Stomach smooth muscle (tissue), 2 donors: ENCODE results near the gene MISP3.

Source experiments
- H3K27ac ChIP-seq: one replicate; pipeline ENCODE4 v1.7.0; 2013; ENCODE audit warnings: mild to moderate bottlenecking, low read length, inconsistent platforms
- H3K27me3 ChIP-seq, 2 donors: one replicate each; pipeline ENCODE4 v1.7.0; 2013; ENCODE audit warnings: low read length in 2 of 2; ENCODE audit not compliant: insufficient read depth in 2 of 2, control insufficient read depth in 1 of 2
- H3K36me3 ChIP-seq, 2 donors: one replicate each; pipeline ENCODE4 v1.7.0; 2013; ENCODE audit warnings: low read length in 2 of 2; ENCODE audit not compliant: control insufficient read depth in 2 of 2, insufficient read depth in 2 of 2
- H3K4me1 ChIP-seq: one replicate; pipeline ENCODE4 v1.7.0; 2013; ENCODE audit warnings: low read length; ENCODE audit not compliant: control insufficient read depth, insufficient read depth
- H3K4me3 ChIP-seq, 2 donors: one replicate each; pipeline ENCODE4 v1.7.0; 2013; ENCODE audit warnings: low read length in 2 of 2
- H3K9ac ChIP-seq, 2 donors: one replicate each; pipeline ENCODE4 v1.7.0; 2013; ENCODE audit warnings: low read length in 2 of 2, mild to moderate bottlenecking in 1 of 2
- H3K9me3 ChIP-seq, 2 donors: one replicate each; pipeline ENCODE4 v1.7.0; 2013; ENCODE audit warnings: low read length in 2 of 2; ENCODE audit not compliant: control insufficient read depth in 2 of 2
- donor health status: healthy.
- donor health status: Pancreatic carcinoma.

Gene MISP3

DNA sequence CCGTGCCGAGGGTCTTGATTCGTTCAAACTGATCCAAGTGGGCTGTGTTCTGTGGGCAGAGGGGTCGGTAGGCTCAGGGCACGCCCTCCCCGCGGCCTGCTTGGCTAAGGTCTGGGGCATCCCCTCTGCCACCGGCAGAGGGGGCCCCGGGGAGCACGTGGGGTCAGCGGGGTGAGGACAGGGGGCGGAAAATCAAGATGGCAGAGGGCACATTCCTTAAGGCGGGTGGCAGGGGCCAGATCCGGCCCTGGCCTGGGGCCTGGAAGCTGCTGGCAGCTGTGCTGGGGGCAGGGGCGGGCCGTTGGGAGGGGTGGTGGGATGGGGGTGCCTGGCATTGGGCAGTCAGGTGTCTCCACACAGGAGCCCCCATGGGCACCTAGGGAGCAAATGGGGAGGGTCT, 34.3 kb downstream of the MISP3 start:
- H3K36me3 ChIP-seq: peaks cover 19 to 21% of the 10 kb centered on the region in 2 donors
- H3K9me3 ChIP-seq: no peaks in the 10 kb centered on the region
- H3K27ac ChIP-seq: no peak overlapping the region
- no peak overlapping the region for H3K4me3 ChIP-seq
- H3K9ac ChIP-seq: no peak overlapping the region
- peaks cover 17% of the 10 kb centered on the region for H3K4me1 ChIP-seq
- no peaks in the 10 kb centered on the region for H3K27me3 ChIP-seq

- Histone ChIP-seq H3K27me3 (no peaks in the 10 kb centered on the region), H3K27ac (peak overlapping the region; percentile 86), H3K9ac (peak overlapping the region; percentile 57 to 62), H3K4me1 (peaks cover 27% of the 10 kb centered on the region), H3K4me3 (no peak overlapping the region), H3K36me3 (peaks cover 10 to 12% of the 10 kb centered on the region in 2 donors), H3K9me3 (no peaks in the 10 kb centered on the region)
These were observed 35.2 kb downstream of the MISP3 start for GRCh38 chr19:14107581-14108461.

- no peaks in the 10 kb centered on the region for H3K9me3 ChIP-seq
- H3K9ac ChIP-seq: no peak overlapping the region
- H3K27me3 ChIP-seq: no peaks in the 10 kb centered on the region
- H3K27ac ChIP-seq: no peak overlapping the region
- H3K4me3 ChIP-seq: no peak overlapping the region
- H3K36me3 ChIP-seq: peaks cover 2 to 3% of the 10 kb centered on the region in 2 donors
- H3K4me1 ChIP-seq: peaks cover 54% of the 10 kb centered on the region
These were observed 38.1 kb downstream of the MISP3 start for GRCh38 chr19:14110650-14111049.

DNA sequence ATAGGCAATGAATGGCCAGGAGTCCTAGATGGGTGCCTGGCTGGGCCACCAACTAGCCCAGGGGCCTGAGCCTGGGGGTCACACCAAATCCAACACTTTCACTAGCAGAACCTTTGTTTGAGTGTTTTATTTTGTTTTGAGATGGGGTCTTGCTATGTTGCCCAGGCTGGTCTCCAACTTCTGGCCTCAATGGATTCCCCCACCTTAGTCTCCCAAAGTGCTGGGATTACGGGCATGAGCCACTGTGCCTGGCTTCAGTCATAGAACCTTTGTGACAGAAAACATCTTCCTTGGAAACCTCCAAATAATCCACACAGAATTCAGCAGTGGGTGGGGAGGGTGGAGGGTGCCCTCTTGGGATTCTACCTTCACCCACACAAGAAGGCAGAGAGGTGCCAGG, 38.9 kb downstream of the MISP3 start:
- Histone ChIP-seq H3K27ac (no peak overlapping the region), H3K4me1 (peaks cover 62% of the 10 kb centered on the region), H3K4me3 (no peak overlapping the region), H3K9me3 (no peaks in the 10 kb centered on the region), H3K36me3 (no peaks in the 10 kb centered on the region), H3K9ac (peak overlapping the region in 1 of 2 donors; percentile 2), H3K27me3 (no peaks in the 10 kb centered on the region)

DNA sequence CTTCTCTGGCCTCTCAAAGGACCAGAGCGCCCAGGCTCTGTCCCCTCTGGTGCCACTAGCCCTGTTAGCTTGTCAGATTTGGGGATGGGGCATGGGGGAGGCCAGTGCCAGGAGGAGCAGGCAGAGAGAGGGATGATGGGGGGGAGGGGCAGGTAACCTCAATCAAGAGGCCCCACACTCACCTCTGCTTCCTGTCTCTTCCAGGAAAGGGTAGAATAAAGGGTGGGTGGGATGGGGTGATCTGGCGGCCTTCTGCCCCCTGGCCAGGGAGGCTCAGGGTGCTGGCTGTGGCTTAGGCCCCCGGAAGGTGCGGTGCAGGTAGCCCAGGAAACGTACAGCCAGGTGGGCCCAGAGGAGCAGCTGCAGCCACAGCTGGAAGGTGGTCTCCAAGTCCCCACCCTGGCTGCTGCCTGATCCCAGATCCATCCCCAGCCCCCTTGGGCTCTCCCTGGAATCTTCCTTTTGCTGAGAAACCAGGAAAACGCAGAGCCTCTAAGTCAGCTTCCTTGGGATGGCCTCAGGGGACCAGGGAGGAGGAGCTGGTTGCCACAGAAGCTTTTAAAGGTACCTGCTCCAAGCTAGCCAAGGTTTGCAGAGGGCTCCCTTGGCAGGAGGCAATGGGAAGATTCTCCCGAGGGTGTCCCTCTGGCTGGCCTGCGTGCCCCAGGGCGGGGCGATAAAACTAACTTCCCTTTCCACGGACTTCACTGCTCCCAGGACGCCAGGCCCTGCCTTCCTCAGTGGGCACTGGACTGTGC, 39.6 kb downstream of the MISP3 start:
- peak overlapping the region; percentile 8 to 58 for H3K9ac ChIP-seq
- H3K27ac ChIP-seq: peak overlapping the region; percentile 67
- no peaks in the 10 kb centered on the region for H3K9me3 ChIP-seq
- H3K4me3 ChIP-seq: peak overlapping the region; percentile 47 to 60
- H3K4me1 ChIP-seq: peaks cover 66% of the 10 kb centered on the region
- H3K36me3 ChIP-seq: no peaks in the 10 kb centered on the region
- H3K27me3 ChIP-seq: no peaks in the 10 kb centered on the region

GRCh38 chr19:14112809-14113385, 40.3 kb downstream of the MISP3 start:
- Histone ChIP-seq H3K4me1 (peaks cover 59% of the 10 kb centered on the region), H3K9me3 (no peaks in the 10 kb centered on the region), H3K27me3 (no peaks in the 10 kb centered on the region), H3K36me3 (no peaks in the 10 kb centered on the region), H3K4me3 (peak overlapping the region; percentile 47 to 60), H3K27ac (peak overlapping the region; percentile 67), H3K9ac (peak overlapping the region; percentile 8 to 58)

- Histone ChIP-seq H3K4me3 (peak overlapping the region in 1 of 2 donors; percentile 60), H3K9ac (peak overlapping the region; percentile 8 to 29), H3K27ac (peak overlapping the region; percentile 67), H3K36me3 (no peaks in the 10 kb centered on the region), H3K27me3 (no peaks in the 10 kb centered on the region), H3K4me1 (peaks cover 64% of the 10 kb centered on the region), H3K9me3 (no peaks in the 10 kb centered on the region)
These were observed 41.3 kb downstream of the MISP3 start for GRCh38 chr19:14113762-14114414.

GRCh38 chr19:14114439-14114838, 41.9 kb downstream of the MISP3 start:
- Histone ChIP-seq H3K4me1 (peaks cover 69% of the 10 kb centered on the region), H3K27ac (peak overlapping the region; percentile 67), H3K27me3 (no peaks in the 10 kb centered on the region)

DNA sequence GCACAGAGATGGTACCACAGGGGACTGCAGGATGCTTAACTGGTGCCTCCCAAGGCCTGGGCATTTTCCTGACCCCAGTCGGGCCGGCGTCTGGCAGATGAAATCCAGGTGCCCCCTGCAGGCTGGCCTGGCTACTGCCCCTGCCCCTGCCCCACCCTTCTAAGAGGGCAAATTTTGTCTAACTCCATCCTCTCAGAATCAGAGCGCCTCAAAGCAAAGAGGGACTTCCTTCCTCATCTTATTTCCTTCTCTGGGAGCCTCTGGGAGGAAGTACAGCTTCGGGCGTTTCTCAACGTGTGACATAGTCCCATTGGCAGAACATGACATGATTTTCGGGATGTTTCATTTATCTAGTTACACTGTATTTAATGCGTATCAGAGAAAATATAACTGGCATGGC, 42.3 kb downstream of the MISP3 start:
- Histone ChIP-seq H3K4me3 (no peak overlapping the region), H3K9ac (no peak overlapping the region), H3K9me3 (no peaks in the 10 kb centered on the region), H3K36me3 (no peaks in the 10 kb centered on the region), H3K27me3 (no peaks in the 10 kb centered on the region), H3K4me1 (peaks cover 72% of the 10 kb centered on the region), H3K27ac (peak overlapping the region; percentile 67)

More at GRCh38 chr19:14114439-14114838, 41.9 kb downstream of the MISP3 start:
- H3K9ac ChIP-seq: peak overlapping the region in 1 of 2 donors; percentile 29
- no peak overlapping the region for H3K4me3 ChIP-seq
- no peaks in the 10 kb centered on the region for H3K36me3 ChIP-seq
- H3K9me3 ChIP-seq: no peaks in the 10 kb centered on the region

DNA sequence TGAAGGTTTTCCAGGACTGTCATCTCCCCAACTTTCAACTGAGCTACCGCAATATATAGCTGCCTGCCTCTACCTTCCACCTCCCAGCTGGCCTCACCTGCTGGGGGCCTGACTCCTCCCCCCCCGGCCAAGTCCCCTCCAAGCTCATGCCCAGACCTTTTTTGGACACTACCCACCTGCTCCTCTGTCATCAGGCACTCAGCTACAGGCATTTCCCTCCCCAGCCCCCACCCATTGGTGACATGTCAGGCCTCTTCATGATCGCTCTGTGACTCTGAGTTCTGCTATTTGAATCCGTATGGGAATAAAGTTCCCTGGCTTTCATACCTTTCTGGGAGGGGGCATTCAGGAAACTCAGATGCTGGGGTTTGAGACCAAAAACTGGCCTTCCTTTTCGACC, 43.2 kb downstream of the MISP3 start:
- peak overlapping the region; percentile 81 to 83 for H3K4me3 ChIP-seq
- peak overlapping the region; percentile 72 to 79 for H3K9ac ChIP-seq
- no peaks in the 10 kb centered on the region for H3K9me3 ChIP-seq
- peak overlapping the region; percentile 11 for H3K27ac ChIP-seq
- H3K4me1 ChIP-seq: peaks cover 70% of the 10 kb centered on the region
- no peaks in the 10 kb centered on the region for H3K36me3 ChIP-seq
- H3K27me3 ChIP-seq: no peaks in the 10 kb centered on the region
